Dedifferentiated amniotic fluid mesenchymal stem cell (primary cell): ENCODE data around the gene SNX33.
"Not testable (repeated sequence)": the region's sequence is repeated elsewhere in the genome, so short reads cannot be mapped to it uniquely, and the experiment has no call there.

Experiments used
- DNase-seq: peaks from one replicate; pipeline ENCODE4 v3.0.0-alpha.2; 2016; ENCODE audit errors: extremely low spot score

Gene SNX33

DNA sequence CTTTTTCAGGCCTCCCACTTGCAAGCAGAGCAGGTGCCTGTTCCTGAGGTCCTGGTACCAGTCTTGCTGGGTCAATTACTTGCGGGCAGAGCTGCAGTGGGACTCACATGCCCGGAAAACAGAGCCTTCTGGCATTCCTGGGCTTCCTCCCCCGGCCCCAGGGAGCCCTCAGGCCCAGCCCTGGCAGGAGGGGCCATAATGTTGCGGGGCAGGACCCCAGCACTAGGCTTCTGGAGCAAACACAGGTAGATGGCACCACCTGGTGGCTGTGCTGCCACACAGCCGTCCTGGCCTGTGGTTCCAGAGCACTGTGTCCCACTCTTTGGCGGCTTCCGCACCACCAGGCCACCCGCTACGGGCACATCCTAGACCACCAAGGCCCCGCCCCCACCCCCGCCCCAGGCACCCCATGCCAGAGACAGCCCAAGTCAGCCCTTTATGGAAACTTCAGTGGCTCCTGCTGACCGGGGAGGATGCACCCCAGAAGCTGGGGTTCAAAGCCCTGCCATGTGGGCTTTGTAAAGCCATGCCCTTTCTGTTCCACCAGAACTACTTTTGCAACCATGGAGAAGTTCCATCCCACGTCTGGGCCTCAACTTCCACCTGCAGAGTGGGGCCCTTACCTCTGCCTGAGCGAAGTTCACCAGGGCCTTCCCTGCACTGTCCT, 36.1 kb downstream of the SNX33 start:
- DNase-seq: not testable (repeated sequence)

DNA sequence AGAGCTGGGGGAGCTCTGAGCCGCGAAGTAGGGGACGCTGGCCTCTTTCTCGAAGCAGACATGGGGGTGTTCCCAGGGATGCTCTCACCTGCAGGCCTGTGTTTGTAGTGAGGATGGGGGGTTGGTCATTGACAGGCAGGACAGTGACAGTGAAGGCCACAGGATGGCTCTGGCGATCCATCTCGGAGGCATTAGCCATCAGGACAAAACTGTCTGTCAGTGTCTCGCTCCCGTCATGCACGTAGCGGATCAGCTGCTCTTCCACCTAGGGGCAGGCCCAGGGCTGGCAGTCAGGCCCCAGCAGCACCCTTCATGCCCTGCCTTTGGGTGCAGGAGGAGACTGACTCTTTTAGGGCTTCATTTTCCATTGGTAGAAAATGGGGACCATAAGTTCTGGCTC, 36.9 kb downstream of the SNX33 start:
- DNase-seq: no peak

DNA sequence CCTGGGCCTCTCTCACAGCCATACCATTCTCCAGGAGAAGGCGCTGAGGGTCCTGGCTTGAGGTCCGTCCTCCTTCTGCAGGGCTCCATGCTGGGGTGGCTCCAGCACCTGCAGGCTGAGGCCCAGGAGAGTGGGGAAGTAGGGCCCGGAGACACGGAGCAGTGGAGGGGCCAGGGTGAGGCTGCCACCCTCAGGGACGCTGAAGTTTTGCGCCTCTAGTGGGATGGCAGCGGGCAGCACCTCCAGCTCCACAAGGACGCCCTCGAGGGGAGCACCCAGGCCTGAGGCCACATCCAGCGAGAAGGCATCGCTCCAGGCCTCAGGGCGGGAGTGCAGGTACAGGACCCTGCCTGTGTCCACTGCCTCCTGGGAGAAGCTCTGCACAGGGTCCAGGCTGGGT, 37.5 kb downstream of the SNX33 start:
- DNase-seq: no peak

DNA sequence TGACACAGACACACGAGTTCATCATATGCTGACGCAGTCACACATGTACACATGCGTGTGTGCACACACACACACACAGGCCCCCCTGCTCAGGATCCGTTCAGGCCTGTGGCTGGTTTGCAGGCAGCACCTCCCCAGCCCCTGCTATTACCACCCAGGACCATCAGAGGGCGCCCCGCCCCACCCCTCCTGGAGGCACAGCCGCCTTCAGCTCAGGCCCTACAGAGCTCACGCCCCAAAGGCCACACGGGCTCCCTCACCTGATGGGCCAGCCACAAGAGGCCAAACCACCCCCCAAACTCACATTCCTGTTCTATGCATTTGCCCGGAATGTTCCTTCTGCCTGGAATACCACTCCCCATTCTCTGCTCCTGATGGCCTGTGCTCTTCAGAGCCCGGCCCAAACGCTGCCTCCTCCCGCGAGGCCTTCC, 38.5 kb downstream of the SNX33 start:
- DNase-seq: peak; percentile 37

DNA sequence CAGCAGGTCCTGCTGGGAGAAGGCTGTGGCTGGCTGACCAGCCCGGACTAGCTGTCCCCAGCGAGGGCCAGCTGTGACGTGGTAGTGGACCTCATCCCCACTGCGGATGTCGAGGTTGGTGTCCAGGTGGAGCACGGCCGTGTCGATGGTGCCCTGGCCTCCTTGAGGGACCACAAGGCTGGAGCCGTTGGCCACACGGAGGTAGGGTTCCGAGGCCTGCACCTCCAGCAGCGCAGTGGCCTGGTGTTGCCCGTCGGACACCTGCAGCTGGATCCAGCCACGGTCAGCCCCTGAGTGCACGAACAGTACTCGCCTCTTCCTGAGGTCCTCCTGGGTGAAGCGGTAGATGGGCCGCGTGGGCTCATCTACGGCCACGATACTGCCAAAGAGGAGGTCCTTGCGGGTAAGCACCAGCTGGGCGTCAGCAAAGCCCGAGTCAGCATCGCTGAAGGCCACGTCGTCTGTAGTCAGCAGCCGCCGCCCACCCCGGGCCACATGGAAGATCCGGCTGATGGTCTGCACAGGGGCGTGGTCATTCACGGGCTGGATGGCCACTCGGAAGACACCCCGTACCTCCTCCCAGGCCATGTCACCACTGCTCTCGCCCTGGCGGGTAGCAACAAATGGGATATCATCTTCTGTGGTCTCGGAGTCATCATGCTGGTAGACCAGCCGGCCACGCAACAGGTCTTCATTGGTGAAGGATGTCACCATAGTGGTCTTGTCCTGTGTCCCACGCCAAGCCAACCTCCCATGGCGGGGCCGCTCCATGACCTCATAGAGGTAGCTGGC, 40.0 kb downstream of the SNX33 start:
- no peak for DNase-seq

DNA sequence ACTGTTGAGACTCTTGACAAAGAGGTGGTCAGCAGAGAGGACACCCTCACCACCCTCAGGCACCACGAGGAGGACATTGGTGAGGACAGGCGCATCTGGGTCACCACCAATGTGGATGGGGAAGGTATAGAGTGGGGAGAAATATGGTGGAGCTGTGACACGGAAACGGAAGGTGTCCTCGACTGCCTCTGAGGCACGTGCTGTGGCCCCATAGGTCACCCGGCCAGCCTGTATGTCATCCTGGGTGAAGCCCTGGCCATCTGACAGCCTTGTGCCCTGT, 40.5 kb downstream of the SNX33 start:
- no peak for DNase-seq

DNA sequence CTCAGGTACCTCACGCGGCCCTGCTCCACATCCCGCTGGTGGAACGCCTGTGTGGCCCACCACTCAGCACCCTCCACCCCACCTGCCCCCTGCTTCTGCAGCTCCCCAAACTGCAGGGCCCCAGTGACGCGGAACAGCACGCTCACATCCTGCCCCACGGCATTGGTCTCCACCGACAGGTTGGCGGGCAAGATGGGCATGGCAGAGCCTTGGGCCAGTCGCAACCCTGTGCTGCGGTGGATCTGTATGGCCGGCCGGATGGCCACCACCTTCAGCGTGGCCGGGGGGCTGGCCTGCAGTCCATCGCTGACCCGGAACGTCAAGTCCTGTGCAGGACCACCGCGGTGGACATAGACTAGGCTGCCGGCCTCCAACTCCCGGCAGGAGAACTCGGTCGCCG, 41.1 kb downstream of the SNX33 start:
- DNase-seq: no peak

DNA sequence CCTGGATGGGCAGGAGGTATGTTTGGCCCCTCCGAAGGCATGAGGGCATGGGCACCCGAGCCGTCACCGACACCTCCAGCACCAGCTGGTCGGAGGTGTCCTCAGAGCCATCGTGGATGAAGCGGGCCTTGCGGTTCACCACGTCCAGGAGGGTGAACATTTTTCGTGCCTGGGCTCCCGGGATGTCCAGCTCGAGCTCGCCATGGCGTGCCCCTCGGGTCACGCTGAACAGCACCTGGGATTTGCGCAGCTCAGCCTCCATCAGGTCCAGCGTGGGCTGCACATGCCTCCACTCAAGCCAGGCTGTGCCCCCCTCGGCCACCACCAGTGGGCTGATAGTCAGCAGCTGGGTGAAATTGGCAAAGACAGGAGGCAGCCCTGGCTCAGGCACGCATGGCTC, 41.7 kb downstream of the SNX33 start:
- DNase-seq: not testable (repeated sequence)

DNA sequence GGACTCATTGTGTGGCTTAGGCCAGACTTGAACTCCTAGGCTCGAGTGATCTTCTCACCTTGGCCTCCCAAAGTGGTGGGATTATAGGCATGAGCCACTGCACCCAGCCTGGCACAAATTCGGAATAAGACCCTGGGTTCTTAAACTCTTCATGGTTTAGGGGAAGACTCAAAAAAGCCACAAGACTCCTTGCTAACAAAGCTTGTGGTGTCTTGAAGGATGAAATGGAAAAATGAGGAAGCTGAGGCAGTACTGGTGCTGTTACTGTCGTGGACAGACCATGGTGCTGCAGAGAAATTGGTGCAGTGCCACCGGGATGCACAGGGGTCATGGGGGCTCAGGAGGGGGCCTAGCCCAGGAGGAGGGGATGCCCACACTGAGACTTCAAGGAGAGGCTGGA, 44.6 kb downstream of the SNX33 start:
- not testable (repeated sequence) for DNase-seq

DNA sequence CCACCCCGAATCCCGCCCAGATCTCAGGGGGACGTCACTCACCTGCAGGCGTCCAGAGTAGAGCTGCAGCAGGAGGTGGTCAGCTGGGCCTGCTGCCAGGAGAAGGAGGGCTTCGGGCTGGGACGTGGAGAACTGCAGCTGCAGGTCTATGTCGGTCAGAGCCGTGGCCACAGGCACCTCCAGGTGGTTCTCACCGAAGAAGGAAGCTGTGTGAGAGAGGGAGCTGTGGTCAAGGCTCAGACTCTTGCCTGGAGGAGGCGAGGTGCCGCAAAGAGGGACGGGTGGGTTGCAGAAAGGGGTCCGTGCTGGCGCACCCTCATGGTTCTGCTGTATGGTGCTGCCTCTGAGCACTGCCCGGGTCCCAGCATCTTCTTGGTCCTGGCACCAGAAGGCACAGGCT, 45.3 kb downstream of the SNX33 start:
- DNase-seq: not testable (repeated sequence)

DNA sequence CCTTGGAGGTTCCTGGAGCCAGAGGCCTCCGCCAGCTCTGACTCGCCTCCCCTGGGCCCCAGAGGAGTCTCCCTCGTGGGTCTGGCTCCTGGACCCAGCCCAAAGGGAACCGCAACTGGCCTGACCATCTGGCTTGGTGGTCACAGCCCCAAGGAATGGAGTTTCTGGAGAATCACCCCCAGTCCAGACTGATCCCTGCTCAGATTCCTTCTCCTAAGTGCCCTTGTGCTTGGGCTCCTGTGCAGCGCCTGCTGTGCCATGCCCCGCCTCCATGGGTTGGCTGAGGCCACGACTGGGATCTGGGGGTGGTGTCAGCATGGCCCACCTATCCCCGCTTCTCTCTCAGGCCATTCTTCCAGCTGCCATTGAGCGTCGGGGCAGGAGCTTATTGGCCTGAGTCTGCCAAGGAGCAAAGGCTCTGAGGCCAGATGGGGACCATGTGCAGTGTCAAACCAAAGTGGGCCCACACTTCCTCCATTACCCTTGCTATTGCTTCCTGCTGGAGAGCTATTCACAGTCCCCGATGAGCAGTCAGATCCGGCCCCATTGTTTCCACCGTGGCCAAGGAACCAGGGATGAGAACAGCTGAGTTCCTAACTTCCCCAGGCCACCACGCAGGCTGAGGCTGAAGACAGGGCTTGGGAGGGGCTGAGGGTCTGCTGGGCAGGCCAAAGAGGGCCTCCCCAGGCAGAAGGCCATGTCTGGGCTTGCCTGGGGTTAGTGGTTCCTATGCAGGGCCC, 46.0 kb downstream of the SNX33 start:
- no peak for DNase-seq

DNA sequence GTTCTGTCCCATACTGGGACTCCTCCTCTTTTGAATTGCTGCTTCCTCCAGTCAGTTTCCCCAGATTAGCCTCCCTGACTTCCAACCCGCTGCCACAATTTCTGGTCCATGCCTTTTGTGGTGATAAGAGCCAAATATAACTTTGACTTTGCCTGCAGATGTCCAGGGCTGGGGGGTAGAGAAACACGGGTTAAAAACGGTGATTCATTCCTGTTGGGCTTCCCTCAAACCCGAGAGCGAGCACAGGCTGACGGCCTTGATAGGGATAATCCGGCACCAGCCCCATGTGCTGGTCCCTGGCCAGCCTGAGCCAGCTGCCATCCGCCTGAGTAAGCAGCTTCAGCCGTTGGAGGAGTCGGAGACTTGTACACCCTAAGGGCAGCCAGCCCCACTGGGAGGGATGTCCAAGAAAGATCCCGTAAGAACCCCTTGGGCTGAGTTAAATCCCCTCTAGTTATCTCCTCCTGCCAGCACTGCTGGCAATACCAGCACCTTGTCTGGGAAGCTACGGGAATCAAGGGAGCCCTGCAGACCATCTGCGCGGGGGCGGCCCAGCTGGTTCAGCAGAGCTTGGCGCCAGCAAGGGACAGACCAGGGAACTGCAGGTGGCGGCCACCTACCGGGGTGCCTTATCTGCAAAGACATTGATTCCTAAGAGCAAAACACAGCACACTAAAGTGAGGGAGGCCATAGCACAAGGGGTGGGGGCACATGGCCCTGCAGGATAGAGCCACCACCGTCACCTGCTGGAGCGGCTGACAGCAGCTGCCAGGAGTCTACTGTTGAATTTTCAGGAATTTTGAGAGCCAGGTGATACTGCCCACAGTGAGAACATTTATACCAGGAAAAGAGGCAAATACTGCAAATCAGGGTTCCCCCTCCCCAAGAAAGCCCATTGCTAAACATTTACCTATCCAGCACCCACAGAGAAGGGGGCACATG, 46.8 kb downstream of the SNX33 start:
- DNase-seq: peak; percentile 95

DNA sequence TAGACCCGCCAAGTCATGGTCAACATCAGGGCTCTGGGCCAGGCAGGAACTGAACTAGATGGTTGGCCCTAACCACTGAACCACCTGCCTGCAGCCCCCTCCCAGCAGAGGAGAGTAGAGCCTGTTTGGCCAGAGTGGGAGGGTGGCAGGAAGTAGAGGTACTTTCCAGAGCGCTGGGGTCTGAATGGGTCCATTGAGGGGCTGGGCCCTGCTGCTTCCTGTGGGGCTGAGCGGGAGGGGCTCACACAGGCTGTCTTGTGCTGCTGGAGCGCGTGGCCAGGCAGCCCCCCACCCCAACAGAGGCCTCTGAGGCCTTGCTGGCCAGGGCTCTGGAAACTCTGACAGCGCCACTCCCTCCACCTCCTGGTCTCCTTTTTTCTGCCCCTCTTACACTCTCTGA, 47.5 kb downstream of the SNX33 start:
- no peak for DNase-seq

DNA sequence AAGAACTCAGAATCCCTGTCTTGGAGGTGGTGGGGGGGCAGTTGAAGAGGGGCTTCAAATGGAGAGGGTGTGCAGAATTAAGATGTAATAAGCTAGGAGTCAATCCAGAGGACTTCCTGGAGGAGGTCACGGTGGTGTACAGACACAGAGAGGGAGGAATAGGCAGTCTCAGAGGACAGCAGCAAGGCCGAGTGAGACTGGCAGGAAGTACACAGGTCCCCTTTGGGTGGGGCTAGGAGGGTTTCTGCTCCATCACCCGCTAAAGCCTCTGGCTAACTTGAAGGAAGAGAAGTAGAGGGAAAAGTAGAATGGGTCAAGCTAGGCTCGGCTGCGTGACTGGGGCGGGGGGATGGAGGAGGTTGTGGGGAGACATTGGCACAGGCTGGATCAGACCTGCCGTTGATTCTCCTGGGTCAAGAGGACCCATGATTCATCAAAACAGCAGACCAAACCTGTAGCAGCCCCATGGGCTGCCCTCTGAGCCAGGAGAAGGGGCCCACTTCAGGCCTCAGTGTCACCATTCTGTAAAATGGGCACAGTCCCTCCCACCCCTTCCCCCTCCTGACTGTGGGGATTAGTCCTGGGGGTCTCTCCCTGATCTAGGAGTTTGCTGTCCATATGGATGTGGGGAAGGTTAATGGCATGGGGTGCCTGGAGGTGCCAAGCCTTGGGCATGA, 48.1 kb downstream of the SNX33 start:
- DNase-seq: no peak

DNA sequence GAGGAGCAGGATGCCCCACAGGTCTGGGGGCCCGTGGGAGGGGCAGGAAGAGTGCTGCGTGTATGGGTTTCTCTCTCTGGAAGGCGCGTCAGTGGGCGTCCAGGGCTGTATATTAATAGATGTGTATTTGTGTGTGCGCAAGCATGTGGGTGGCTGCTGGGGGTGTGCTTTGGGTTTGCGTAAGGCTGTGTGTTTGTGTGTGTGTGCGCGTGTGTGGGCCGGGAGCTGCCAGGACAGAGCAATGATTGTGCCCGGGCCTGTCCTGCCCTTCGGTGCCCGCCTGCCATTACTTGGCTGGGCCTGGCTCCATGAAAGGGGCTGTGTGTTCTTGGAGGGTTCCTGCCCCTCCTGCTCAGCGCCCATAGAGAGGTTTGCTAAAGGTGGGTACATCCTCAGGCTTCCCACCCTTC, 48.6 kb downstream of the SNX33 start:
- no peak for DNase-seq

DNA sequence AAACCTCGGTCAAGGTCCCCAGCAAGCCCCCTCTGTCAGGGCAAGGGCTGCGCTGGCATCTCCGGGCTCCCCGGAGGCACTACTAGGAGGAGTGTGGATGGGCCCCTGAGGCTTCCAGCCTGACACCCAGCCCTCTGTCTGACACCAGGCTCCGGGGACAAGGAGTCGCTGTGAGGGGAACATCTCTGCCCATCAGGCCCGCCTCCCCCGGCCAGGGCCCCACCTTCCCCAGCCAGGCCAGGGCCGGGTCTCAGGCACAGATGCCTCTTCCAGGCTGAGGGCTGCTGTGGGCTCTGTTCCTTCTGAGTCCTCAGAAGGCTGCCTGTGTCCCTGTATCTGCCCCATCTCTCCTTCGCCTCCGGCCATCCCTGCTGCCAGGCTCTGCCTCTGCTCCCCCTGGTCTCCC, 49.1 kb downstream of the SNX33 start:
- no peak for DNase-seq

DNA sequence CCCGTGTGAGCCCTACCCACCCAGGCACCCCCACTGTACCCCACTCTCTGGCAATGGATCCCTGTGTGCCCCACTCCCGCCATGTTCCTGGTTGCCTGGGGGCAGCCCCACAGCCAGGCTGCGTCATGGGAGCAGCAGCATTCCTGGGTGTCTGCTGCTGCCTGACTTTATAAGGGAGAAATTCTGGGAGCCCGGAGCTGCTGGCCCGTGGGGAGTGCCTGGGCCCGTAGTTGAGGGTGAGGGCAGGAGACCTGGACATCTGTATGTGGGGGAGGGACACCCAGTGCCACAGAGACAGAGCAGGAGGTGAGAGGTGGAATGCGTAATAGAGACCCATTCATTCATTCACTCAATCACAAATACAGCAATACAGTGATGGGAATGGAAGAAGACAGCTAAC, 49.8 kb downstream of the SNX33 start:
- DNase-seq: no peak

DNA sequence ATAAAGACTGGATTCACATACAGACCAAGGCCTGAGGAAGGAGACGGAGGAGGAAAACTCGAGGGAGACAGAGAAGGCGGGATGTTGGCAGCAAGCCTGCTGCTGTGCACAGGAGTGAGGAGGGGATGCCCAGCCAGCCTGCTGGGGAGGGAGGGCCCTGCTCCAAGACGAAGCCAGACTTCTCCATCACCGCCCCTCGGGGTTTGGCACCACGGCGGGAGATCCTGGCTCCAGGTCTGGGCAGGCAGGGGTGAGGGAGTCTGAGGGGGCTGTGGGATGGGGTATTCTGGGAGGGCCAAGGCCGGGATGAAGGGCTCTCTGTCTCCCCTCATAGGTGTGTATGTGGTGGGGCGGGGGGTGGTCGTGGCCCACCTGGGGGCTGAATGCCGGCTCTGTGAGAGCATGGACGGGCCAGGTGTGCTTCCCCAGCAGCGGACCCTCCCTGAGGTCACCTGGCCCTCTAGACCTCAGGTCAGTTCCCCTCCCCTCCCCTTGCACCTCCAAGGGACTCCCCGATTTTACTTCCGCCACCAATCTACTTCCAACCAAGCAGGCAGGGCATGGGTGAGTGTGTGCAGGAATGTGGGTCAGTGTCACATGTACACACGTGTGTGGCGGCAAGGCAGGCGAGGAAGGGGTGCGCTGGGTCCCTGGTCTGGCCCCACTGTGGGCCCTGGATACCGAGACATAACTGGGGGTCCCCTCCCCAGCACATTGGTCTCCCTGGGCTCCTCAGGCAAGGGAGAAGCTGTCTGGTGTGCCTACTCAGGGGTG, 50.4 kb downstream of the SNX33 start:
- DNase-seq: not testable (repeated sequence)

DNA sequence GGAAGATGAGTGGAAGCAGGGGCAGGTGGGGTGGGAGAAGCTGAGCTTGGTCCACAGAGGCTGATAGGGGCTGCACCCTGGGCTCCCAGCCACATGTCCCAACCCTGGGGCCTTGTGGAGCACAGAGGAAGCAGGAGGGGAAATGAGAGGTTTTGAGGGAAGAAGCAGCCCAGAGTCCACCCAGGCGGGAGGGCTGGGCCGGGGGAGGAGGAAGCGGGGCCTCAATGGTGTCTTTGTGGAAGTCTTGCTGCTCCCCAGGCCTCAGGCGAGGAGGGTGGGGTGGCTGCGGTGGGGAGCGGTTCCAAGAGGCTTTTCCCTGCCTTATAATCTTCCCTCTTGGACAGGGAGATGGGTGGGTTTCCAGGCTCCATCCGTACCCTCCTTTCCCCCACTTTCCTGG, 51.8 kb downstream of the SNX33 start:
- not testable (repeated sequence) for DNase-seq
